ENCODE data around the gene LHX8.

LHX8 gene

DNA sequence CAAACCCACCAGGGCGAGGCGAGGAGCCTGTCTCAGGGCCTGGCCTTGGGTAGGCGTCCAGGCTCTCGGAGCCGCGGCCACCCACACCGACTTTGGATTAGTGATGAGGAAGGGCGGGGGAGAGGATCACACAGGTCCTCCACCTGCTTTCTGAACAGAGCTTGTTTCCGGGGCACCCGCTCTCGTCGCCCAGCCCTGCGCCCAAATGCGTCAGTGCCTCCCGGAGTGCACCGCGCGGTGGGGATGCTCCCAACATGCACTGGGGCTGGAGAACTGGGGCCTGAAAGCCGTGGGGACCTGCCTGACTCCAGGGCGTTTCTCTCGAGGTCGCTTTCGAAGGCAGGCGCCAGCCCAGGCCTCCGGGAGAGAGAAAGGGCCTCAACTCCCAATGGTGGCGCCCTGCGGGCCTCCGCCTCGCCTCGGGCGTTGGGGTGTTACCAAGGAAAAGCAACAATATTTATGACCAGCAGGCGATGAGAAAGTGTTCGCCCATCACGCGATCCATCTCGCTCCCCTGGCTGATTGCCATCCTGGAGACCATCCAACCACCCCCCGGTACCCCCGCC is 8.9 kb upstream of the LHX8 start:
- WGBS, 2 experiments (ENCODE audit: insufficient coverage in 2 of 2): 94 to 95% methylated on average over 32 to 37 of the region's 38 CpGs
- Histone ChIP-seq H3K9me3 (ENCODE audit: control insufficient read depth, low read length) (no peaks in the 10 kb centered on the region), H3K36me3 (ENCODE audit: control insufficient read depth, insufficient read depth, low read length) (no peaks in the 10 kb centered on the region)

DNA sequence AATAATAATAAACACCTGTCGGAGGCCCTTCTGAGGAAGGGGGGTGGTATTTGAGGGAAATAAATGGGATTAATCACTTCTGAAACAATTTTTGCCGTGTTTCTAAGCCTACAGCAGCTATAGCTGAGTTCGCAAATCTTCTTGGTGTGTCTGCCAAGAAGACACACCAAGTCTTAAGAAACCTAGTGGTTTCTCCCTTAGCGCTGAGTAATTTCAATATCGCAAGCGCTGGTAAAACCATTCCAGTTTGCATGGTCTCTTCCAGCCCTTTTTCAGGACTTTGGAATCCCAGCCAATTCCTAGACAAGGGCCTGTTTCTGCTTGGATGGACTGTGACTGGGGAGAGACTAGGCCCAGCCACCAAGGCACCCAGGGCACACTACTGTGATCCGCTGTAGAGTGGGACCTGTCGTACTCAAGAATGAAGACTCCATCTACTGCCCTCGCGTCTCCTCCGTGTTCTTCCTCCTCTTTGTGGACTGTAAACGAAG is 7.5 kb upstream of the LHX8 start:
- H3K4me1 ChIP-seq (ENCODE audit: control insufficient read depth, insufficient read depth, low read length, poor library complexity, severe bottlenecking): peaks cover 11% of the 10 kb centered on the region
- H3K27ac ChIP-seq (ENCODE audit: low read depth, low read length, severe bottlenecking): no peak overlapping the region
- H3K9me3 ChIP-seq (ENCODE audit: control insufficient read depth, low read length): no peaks in the 10 kb centered on the region
- WGBS, 2 experiments (ENCODE audit: insufficient coverage in 2 of 2): 87 to 95% methylated on average over 11 of the region's 12 CpGs
- H3K36me3 ChIP-seq (ENCODE audit: control insufficient read depth, insufficient read depth, low read length): no peaks in the 10 kb centered on the region
- no peak overlapping the region for H3K4me3 ChIP-seq (ENCODE audit: extremely low read depth, insufficient read depth, low read length, poor library complexity, severe bottlenecking)

More for the DNA sequence above, 8.9 kb upstream of the LHX8 start:
- no peak overlapping the region for H3K4me3 ChIP-seq (ENCODE audit: extremely low read depth, insufficient read depth, low read length, poor library complexity, severe bottlenecking)
- H3K4me1 ChIP-seq (ENCODE audit: control insufficient read depth, insufficient read depth, low read length, poor library complexity, severe bottlenecking): peaks cover 7% of the 10 kb centered on the region
- H3K27ac ChIP-seq (ENCODE audit: low read depth, low read length, severe bottlenecking): no peak overlapping the region

DNA sequence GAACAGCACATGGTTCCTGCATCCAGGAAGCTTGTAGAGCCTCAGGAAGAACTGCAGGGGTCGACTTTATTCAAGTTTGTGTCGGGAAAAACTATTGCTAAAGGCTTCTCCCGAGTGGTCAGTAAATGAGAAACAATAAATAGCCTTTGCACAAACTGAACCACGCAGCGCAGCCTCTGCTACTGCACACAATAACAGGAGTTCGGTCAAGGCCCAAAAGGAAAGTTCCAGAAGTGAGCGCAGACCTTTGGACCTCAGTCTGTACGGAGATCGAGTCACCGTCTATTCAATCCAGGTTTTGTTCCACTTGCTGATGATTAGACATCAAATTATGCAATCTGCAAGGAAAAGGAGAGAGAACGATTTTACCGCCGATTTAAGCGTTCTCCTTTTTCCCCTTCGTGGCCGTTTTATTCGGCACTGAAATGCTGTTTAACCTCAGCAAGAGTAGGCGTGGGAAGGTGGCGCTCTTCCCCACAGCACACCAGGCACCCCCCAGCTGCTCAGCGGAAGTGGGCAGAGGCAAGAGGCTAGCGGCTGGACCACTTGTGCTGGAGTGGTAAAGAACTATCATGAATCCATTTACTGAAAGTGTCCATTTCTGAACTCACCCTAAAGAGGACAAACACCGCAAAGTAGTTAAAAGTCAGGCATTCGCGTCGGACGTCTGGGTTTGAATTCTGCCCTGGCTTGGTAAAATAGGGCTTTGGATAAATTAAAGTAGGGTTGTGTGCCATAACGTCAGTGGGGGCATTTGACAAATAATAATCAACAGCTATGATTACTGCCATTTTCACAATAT is 6.1 kb upstream of the LHX8 start:
- Histone ChIP-seq H3K4me3 (ENCODE audit: extremely low read depth, insufficient read depth, low read length, poor library complexity, severe bottlenecking) (no peak overlapping the region), H3K9me3 (ENCODE audit: control insufficient read depth, low read length) (no peaks in the 10 kb centered on the region), H3K4me1 (ENCODE audit: control insufficient read depth, insufficient read depth, low read length, poor library complexity, severe bottlenecking) (peaks cover 11% of the 10 kb centered on the region), H3K27ac (ENCODE audit: low read depth, low read length, severe bottlenecking) (no peak overlapping the region), H3K36me3 (ENCODE audit: control insufficient read depth, insufficient read depth, low read length) (no peaks in the 10 kb centered on the region)
- WGBS, 2 experiments (ENCODE audit: insufficient coverage in 2 of 2): 92 to 93% methylated on average over 11 to 24 of the region's 27 CpGs

DNA sequence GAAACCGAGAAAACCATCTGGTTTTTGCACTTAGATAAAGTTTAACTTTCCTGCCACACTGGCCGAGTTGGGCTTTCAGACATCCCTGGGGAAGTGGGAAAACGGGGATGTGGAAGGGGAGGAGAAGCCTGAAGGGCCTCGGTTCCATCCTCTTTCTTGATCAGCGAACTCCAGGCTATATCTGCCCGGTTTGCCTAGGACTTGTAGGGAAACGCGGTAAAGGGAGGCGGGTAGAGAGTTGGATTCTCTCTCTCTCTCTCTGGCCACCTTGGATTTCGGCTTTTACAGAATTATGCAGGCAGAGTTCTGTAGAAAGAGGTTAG is 4.6 kb upstream of the LHX8 start:
- Histone ChIP-seq H3K4me1 (ENCODE audit: control insufficient read depth, insufficient read depth, low read length, poor library complexity, severe bottlenecking) (peaks cover 11% of the 10 kb centered on the region), H3K27ac (ENCODE audit: low read depth, low read length, severe bottlenecking) (no peak overlapping the region), H3K4me3 (ENCODE audit: extremely low read depth, insufficient read depth, low read length, poor library complexity, severe bottlenecking) (peak overlapping the region; percentile 16), H3K36me3 (ENCODE audit: control insufficient read depth, insufficient read depth, low read length) (no peaks in the 10 kb centered on the region), H3K9me3 (ENCODE audit: control insufficient read depth, low read length) (no peaks in the 10 kb centered on the region)
- 14% methylated on average over 2 of the region's 10 CpGs; no CpG with 5 or more reads in 1 of the 2 experiments for WGBS, 2 experiments (ENCODE audit: insufficient coverage in 2 of 2)

DNA sequence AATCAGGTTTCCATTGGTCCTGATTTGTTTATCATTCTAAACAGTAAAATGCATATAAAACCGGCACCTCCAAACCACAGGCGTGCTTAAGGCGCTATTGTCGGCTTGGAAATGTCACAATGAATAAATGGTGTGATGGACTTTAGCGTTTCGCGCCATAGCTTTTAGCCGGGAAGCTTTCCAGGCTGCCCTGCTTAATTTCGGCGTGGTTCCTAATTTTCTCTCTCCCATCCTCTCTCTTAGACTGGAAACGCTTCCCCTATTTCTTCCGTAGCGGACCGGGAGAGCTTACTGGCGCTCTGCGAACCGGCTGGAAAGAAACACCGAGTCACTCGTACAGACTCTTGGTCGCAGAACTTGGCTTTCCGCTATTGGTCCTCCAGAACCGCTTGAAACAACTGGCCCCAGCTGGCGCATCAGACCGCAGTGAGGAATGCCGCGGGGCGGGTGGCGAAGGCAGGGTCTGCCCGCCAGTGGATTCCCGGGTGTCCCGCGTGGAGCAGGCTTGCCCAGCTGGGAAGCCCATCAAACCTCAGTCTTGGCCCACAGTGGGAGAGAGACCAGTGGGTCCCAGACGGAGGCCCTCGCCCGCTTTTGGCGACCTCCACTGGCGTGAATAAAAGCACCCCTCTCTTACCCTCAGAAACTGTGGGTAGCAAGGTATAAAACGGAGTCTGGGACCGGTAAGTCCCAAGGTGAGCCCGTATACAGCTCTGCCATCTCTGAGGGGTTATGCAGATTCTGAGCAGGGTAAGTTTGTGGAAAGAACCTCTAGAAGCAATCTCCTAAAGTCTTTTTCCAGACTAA is 4.0 kb upstream of the LHX8 start:
- H3K4me1 ChIP-seq (ENCODE audit: control insufficient read depth, insufficient read depth, low read length, poor library complexity, severe bottlenecking): peaks cover 11% of the 10 kb centered on the region
- no peaks in the 10 kb centered on the region for H3K9me3 ChIP-seq (ENCODE audit: control insufficient read depth, low read length)
- peak overlapping the region; percentile 16 for H3K4me3 ChIP-seq (ENCODE audit: extremely low read depth, insufficient read depth, low read length, poor library complexity, severe bottlenecking)
- no peaks in the 10 kb centered on the region for H3K36me3 ChIP-seq (ENCODE audit: control insufficient read depth, insufficient read depth, low read length)
- 1% methylated on average over 20 to 26 of the region's 40 CpGs for WGBS, 2 experiments (ENCODE audit: insufficient coverage in 2 of 2)
- no peak overlapping the region for H3K27ac ChIP-seq (ENCODE audit: low read depth, low read length, severe bottlenecking)

DNA sequence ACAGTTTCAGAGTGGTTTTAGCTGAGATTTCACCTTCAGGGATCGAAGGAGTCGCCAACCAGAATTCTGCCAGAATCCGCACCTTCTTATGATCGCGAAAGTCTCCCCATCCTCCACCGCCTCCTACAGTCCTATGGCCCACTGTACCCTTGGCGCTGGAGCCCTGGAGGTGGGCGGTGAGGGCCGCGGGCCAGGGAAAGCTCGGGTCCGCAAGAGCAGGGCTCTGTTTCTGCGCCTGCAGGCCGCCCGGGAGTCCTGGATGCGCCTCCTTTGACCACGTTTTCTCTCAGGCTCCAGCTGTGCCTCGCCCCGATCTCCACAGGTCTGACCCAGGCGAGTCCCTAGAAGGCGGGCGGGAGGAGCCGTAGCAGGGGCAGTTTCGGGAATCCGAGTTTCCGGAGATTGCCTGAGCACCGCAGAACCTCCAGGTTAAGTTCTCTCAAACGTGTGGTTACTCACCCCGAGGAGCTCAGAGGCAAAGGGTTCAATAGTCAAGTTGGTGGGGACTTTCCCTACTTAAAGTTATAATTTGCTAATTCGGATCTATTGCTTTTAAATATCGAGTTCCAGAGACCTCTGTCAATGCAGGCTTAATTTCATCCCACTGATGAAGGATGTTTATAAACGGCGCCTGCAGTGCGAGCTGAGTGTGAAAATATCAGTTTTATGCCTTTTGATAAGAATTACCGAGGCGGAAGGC is 3.2 kb upstream of the LHX8 start:
- Histone ChIP-seq H3K36me3 (ENCODE audit: control insufficient read depth, insufficient read depth, low read length) (no peaks in the 10 kb centered on the region), H3K9me3 (ENCODE audit: control insufficient read depth, low read length) (no peaks in the 10 kb centered on the region), H3K4me3 (ENCODE audit: extremely low read depth, insufficient read depth, low read length, poor library complexity, severe bottlenecking) (peak overlapping the region; percentile 16), H3K27ac (ENCODE audit: low read depth, low read length, severe bottlenecking) (no peak overlapping the region), H3K4me1 (ENCODE audit: control insufficient read depth, insufficient read depth, low read length, poor library complexity, severe bottlenecking) (peaks cover 11% of the 10 kb centered on the region)
- 2 to 3% methylated on average over 21 to 35 of the region's 36 CpGs for WGBS, 2 experiments (ENCODE audit: insufficient coverage in 2 of 2)

DNA sequence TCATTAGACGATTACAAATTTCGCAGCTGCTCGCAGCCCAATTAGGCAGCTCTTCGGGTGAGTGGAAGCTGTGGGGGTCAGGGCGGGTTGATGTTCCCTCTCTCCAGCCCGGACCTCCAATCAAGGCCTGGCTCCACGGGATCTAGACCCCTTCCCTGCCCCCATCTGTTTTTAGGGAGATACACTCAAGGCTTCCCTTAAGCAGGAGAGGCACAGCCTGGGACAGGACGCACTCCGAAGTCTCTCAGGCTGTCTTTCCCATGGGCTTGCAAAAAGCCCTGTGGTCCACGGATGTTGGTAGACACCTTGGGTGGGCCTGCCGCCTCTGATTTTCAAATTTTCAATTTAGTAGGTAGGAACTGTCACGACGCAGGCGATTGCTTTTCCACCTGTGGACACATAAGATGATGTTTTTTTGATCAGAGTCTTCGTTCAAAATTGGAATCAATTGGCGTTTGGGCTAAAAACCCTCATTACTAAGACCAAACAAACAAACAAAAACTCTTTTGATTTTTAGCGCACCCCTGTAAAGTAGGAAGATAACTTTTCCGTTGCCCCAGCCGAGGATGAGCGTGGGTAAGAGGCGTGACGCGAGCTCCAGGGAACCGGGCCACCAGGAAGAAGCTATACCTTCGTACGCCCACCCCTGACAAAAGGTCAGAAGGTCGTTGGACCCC is 2.5 kb upstream of the LHX8 start:
- no peak overlapping the region for H3K27ac ChIP-seq (ENCODE audit: low read depth, low read length, severe bottlenecking)
- peak overlapping the region; percentile 49 for H3K4me3 ChIP-seq (ENCODE audit: extremely low read depth, insufficient read depth, low read length, poor library complexity, severe bottlenecking)
- H3K9me3 ChIP-seq (ENCODE audit: control insufficient read depth, low read length): no peaks in the 10 kb centered on the region
- peaks cover 11% of the 10 kb centered on the region for H3K4me1 ChIP-seq (ENCODE audit: control insufficient read depth, insufficient read depth, low read length, poor library complexity, severe bottlenecking)
- 2 to 6% methylated on average over 13 to 22 of the region's 27 CpGs for WGBS, 2 experiments (ENCODE audit: insufficient coverage in 2 of 2)
- no peaks in the 10 kb centered on the region for H3K36me3 ChIP-seq (ENCODE audit: control insufficient read depth, insufficient read depth, low read length)

DNA sequence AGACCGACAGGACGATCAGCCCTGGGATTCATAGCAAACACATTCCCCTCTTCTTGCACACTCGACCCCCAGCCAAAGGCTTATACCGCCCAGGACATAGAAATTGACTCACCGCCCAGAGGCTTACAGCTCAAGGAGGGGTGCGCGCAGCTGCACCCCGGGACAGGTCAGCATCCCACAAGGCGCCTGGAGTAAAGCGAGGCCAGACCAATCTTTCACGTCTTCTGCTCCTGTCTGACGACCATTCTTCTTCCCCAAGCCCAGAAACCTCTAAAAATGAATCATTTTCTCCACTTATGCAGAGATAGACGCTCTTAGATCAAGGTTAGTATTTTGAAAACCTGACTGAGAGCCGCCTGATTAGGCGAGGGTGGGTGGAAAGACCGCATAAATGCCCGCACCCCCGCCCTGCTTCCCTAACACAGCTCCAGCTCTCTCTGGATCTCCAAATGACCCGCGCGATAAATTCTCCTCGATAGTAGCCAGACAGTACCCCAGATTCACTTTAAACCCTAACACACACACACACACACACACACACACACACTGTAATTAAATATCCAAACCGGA is 1.9 kb upstream of the LHX8 start:
- Histone ChIP-seq H3K27ac (ENCODE audit: low read depth, low read length, severe bottlenecking) (no peak overlapping the region), H3K36me3 (ENCODE audit: control insufficient read depth, insufficient read depth, low read length) (no peaks in the 10 kb centered on the region), H3K9me3 (ENCODE audit: control insufficient read depth, low read length) (no peaks in the 10 kb centered on the region), H3K4me1 (ENCODE audit: control insufficient read depth, insufficient read depth, low read length, poor library complexity, severe bottlenecking) (peaks cover 11% of the 10 kb centered on the region), H3K4me3 (ENCODE audit: extremely low read depth, insufficient read depth, low read length, poor library complexity, severe bottlenecking) (peak overlapping the region; percentile 49)
- WGBS, 2 experiments (ENCODE audit: insufficient coverage in 2 of 2): 1 to 2% methylated on average over 11 to 19 of the region's 23 CpGs

DNA sequence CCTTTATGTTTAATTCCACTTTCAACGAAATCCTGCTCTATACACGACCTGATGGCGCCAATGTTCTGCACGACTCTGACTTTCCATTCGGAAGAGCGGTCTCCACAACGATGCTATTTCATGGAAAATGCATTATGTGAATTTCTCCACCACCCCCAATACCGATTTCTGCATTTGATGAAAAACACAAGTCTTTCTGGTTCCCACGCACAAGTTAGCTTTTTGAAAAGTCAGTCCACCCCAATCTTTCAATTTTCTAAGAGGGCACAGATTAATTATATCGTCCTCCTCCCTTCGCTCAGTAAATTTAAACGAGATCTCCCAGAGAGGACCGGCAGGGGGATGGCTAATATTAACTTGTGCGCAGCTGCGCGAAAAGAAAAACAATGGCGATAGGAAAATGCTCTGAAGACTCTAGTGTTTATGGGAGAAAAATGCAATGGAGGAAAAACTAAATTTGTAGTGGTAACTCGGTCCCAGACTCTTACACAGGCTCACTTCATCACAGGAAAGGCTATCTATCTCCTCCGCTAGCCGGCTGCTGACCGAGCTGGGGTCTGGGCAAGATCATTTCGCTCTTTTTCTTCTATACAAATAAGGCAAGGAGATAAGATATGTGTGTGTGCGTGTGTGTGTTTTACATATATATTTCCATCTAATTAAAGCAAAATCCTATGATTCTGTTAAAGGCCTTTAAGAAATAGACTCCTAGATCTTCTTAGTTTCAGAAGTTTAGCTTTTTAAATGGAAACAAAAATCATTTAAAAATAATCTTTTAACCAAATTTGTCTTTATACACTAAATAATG is 1.2 kb upstream of the LHX8 start:
- WGBS, 2 experiments (ENCODE audit: insufficient coverage in 2 of 2): 2 to 3% methylated on average over 9 to 16 of the region's 23 CpGs
- no peaks in the 10 kb centered on the region for H3K36me3 ChIP-seq (ENCODE audit: control insufficient read depth, insufficient read depth, low read length)
- H3K27ac ChIP-seq (ENCODE audit: low read depth, low read length, severe bottlenecking): peak overlapping the region; percentile 85

More for the DNA sequence above, 1.2 kb upstream of the LHX8 start:
- no peaks in the 10 kb centered on the region for H3K9me3 ChIP-seq (ENCODE audit: control insufficient read depth, low read length)
- H3K4me1 ChIP-seq (ENCODE audit: control insufficient read depth, insufficient read depth, low read length, poor library complexity, severe bottlenecking): peaks cover 11% of the 10 kb centered on the region
- H3K4me3 ChIP-seq (ENCODE audit: extremely low read depth, insufficient read depth, low read length, poor library complexity, severe bottlenecking): peak overlapping the region; percentile 49
